GM19397 (cell line): ENCODE measurements around the gene FAHD1.

Experiments
- ATAC-seq: cut with Tn5 transposase; IDR thresholded peaks from one replicate; pipeline ENCODE4 v1.9.1; 2021; ENCODE audit warnings: mild to moderate bottlenecking, moderate library complexity; ENCODE audit not compliant: unreplicated experiment

FAHD1 gene

DNA sequence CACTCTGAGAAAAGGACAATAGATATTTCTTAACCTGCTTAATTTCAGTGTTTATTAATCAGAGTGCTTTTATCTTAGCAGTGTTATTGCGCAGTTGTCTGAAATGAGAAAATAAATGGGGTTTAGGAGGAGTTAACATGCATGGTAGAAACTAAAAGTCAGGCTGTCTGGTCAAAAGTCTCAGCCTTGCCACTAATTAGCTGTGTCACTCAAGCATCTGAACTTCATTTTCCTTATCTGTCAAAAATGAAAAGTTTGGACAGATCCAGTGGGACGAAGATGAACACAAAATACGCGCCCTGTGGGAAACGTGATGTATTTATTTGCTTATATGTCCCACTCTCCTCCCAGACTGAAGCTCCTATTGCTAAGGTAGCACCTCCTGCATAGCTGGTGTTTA lies 51.2 kb downstream of the FAHD1 start:
- ATAC-seq = no peak
